K562 (cell line): ENCODE measurements around the gene TP53I13. TPM values are rescaled to one million over a fixed set of nuclear protein-coding genes. Genes with fewer than 3 reads are reported as not detected.

Experiments used
- BHLHE40 ChIP-seq: IDR thresholded peaks from 2 replicates; pipeline ENCODE4 v1.6.1; 2011; ENCODE audit warnings: low read length, improper control_type of control experiment
- CTBP1 ChIP-seq: fragments of 450-650 bp; IDR thresholded peaks from 2 replicates; pipeline ENCODE4 v1.6.1; 2016; ENCODE audit warnings: borderline replicate concordance
- FOXP1 ChIP-seq: sonication (generic); formaldehyde crosslinking; IDR thresholded peaks from 2 replicates; pipeline ENCODE4 v1.8.0; 2022; ENCODE audit warnings: mild to moderate bottlenecking, missing genetic modification reagents
- HSF4 ChIP-seq: fragments of 250-450 bp; sonication (Bioruptor Pico); IDR thresholded peaks from 2 replicates; pipeline ENCODE4 v2.1.2; 2022; ENCODE audit warnings: mild to moderate bottlenecking, moderate library complexity, borderline replicate concordance
- KDM1A ChIP-seq, 2 experiments: fragments of 450-650 bp; IDR thresholded peaks; 2 replicates each; pipeline ENCODE4 v1.6.1; 2016; ENCODE audit warnings: mild to moderate bottlenecking in 2 of 2
- NCOR1 ChIP-seq: fragments of 450-650 bp; IDR thresholded peaks from 2 replicates; pipeline ENCODE4 v1.6.1; 2016; ENCODE audit warnings: mild to moderate bottlenecking, moderate library complexity
- PHB2 ChIP-seq: fragments of 450-650 bp; IDR thresholded peaks from 2 replicates; pipeline ENCODE4 v1.6.1; 2017; ENCODE audit warnings: low read depth
- PHF8 ChIP-seq: fragments of 200-600 bp; sonication (generic); IDR thresholded peaks from 2 replicates; pipeline ENCODE4 v1.6.1; 2012; ENCODE audit warnings: mixed run types, mild to moderate bottlenecking, inconsistent platforms, low read length, moderate library complexity, borderline replicate concordance
- XRCC4 ChIP-seq: IDR thresholded peaks from one replicate; pipeline ENCODE4 v1.6.1; 2011; ENCODE audit not compliant: insufficient read depth, insufficient read length; ENCODE audit errors: extremely low read depth
- ZNF282 ChIP-seq: sonication (generic); formaldehyde crosslinking; IDR thresholded peaks from 2 replicates; pipeline ENCODE4 v1.8.1; 2023; ENCODE audit warnings: missing genetic modification reagents
- ZNF589 ChIP-seq: fragments of 200-800 bp; sonication (Bioruptor generic); IDR thresholded peaks from 2 replicates; pipeline ENCODE4 v1.6.1; 2016; ENCODE audit warnings: low read depth, missing genetic modification characterization, missing compliant biosample characterization
- polyA plus RNA-seq, 8 experiments: library from polyadenylated mRNA; depleted of rRNA in 4 of 8; stranded (reverse) in 5 of 8; unstranded in 3 of 8; fragments of >200 nt; fragmentation: Nextera tagmentation in 2 of 8; fragmentation: Illumina TruSeq in 1 of 8; extraction: Ambion mirVana in 2 of 8; extraction: Trizol in 1 of 8; gene quantifications; 2 replicates each; pipeline versions ENCODE4 v1.2.1 to v1.2.3, GENCODE V29; 2011 to 2014; ENCODE audit warnings: inconsistent platforms in 1 of 8, missing spikeins in 1 of 8
- total RNA-seq, 7 experiments: library from RNA; depleted of rRNA in 6 of 7; stranded (reverse); fragments of >200 nt in 6 of 7; fragmentation: Illumina TruSeq in 2 of 7; extraction: Trizol in 2 of 7; gene quantifications; 2 replicates each; pipeline versions ENCODE4 v1.2.1 to v1.2.3, GENCODE V29; 2011 to 2021; ENCODE audit warnings: low replicate concordance in 1 of 7
- TF ChIP-seq, protein P1 (sequence below): IDR thresholded peaks from 2 replicates; pipeline ENCODE4 v1.6.1; 2014; ENCODE audit warnings: antibody characterized with exemption
- TF ChIP-seq, protein P2 (sequence below), 2 experiments: fragments of 450-650 bp; IDR thresholded peaks; 2 replicates each; pipeline ENCODE4 v1.6.1; 2018; ENCODE audit warnings: mild to moderate bottlenecking in 2 of 2, low read depth in 1 of 2; ENCODE audit not compliant: partially characterized antibody in 2 of 2
- TF ChIP-seq, protein P3 (sequence below): fragments of 250-450 bp; sonication (Bioruptor Pico); IDR thresholded peaks from 2 replicates; pipeline ENCODE4 v1.4.0; 2020; ENCODE audit warnings: mild to moderate bottlenecking, moderate library complexity
- TF ChIP-seq, protein P4 (sequence below): fragments of 450-650 bp; IDR thresholded peaks from 2 replicates; pipeline ENCODE4 v1.6.1; 2017; ENCODE audit warnings: mild to moderate bottlenecking, moderate library complexity
- TF ChIP-seq, protein P5 (sequence below): fragments of 450-650 bp; formaldehyde crosslinking; IDR thresholded peaks from 2 replicates; pipeline ENCODE4 v1.4.0; 2020; ENCODE audit warnings: mild to moderate bottlenecking, mixed read lengths

TP53I13 gene
- total and polyA plus RNA-seq, 9 of the 15 experiments (the other 6 are each of a cell fraction or from before 2014, with no cell fraction given) = 0.08 to 28.3 (median 9.1) TPM

DNA sequence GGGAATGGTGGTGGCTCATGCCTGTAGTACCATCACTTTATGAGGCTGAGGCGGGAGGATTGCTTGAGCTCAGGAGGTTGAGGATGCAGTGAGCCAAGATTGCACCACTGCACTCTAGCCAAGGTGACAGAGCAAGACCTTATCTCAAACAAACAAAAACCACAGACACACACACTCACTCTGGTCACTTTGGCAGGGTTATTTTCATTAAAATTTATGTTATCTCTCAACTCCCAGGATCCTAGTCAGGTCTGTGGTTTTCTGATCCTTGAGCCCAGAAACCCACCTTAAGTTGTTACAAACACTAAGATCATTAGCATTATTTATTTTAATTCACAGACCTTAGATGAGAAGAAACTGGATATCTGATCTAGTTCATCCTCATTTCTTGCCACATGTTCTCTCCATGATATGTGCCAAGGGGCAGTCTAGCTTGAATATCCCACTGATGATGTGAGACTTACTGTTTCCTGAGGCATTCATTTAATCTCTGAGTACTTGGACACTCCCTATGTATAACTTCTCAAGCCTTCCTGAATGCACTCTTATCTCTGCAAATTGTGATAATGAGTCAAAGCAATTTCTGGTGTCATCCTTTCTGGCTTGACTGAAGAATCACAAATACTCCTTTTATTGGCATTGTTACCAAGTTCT is 11.3 kb upstream of the TP53I13 start (continued):
- TF ChIP-seq PHF8 = no peak
- no peak for TF ChIP-seq XRCC4
- TF ChIP-seq, protein P1, sequence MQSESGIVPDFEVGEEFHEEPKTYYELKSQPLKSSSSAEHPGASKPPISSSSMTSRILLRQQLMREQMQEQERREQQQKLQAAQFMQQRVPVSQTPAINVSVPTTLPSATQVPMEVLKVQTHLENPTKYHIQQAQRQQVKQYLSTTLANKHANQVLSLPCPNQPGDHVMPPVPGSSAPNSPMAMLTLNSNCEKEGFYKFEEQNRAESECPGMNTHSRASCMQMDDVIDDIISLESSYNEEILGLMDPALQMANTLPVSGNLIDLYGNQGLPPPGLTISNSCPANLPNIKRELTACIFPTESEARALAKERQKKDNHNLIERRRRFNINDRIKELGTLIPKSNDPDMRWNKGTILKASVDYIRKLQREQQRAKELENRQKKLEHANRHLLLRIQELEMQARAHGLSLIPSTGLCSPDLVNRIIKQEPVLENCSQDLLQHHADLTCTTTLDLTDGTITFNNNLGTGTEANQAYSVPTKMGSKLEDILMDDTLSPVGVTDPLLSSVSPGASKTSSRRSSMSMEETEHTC = no peak
- TF ChIP-seq KDM1A (IDR thresholded peaks at IDR 0.05) = peak; percentile 92 to 94
- TF ChIP-seq, protein P2, sequence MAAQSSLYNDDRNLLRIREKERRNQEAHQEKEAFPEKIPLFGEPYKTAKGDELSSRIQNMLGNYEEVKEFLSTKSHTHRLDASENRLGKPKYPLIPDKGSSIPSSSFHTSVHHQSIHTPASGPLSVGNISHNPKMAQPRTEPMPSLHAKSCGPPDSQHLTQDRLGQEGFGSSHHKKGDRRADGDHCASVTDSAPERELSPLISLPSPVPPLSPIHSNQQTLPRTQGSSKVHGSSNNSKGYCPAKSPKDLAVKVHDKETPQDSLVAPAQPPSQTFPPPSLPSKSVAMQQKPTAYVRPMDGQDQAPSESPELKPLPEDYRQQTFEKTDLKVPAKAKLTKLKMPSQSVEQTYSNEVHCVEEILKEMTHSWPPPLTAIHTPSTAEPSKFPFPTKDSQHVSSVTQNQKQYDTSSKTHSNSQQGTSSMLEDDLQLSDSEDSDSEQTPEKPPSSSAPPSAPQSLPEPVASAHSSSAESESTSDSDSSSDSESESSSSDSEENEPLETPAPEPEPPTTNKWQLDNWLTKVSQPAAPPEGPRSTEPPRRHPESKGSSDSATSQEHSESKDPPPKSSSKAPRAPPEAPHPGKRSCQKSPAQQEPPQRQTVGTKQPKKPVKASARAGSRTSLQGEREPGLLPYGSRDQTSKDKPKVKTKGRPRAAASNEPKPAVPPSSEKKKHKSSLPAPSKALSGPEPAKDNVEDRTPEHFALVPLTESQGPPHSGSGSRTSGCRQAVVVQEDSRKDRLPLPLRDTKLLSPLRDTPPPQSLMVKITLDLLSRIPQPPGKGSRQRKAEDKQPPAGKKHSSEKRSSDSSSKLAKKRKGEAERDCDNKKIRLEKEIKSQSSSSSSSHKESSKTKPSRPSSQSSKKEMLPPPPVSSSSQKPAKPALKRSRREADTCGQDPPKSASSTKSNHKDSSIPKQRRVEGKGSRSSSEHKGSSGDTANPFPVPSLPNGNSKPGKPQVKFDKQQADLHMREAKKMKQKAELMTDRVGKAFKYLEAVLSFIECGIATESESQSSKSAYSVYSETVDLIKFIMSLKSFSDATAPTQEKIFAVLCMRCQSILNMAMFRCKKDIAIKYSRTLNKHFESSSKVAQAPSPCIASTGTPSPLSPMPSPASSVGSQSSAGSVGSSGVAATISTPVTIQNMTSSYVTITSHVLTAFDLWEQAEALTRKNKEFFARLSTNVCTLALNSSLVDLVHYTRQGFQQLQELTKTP (IDR thresholded peaks at IDR 0.05; ENCODE audit: low read depth in 1 of 2, partially characterized antibody in 2 of 2) = peak in 1 of 2 experiments; percentile 29
- TF ChIP-seq, protein P3, sequence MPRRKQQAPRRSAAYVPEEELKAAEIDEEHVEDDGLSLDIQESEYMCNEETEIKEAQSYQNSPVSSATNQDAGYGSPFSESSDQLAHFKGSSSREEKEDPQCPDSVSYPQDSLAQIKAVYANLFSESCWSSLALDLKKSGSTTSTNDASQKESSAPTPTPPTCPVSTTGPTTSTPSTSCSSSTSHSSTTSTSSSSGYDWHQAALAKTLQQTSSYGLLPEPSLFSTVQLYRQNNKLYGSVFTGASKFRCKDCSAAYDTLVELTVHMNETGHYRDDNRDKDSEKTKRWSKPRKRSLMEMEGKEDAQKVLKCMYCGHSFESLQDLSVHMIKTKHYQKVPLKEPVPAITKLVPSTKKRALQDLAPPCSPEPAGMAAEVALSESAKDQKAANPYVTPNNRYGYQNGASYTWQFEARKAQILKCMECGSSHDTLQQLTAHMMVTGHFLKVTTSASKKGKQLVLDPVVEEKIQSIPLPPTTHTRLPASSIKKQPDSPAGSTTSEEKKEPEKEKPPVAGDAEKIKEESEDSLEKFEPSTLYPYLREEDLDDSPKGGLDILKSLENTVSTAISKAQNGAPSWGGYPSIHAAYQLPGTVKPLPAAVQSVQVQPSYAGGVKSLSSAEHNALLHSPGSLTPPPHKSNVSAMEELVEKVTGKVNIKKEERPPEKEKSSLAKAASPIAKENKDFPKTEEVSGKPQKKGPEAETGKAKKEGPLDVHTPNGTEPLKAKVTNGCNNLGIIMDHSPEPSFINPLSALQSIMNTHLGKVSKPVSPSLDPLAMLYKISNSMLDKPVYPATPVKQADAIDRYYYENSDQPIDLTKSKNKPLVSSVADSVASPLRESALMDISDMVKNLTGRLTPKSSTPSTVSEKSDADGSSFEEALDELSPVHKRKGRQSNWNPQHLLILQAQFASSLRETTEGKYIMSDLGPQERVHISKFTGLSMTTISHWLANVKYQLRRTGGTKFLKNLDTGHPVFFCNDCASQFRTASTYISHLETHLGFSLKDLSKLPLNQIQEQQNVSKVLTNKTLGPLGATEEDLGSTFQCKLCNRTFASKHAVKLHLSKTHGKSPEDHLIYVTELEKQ (CRISPR knock-in tag) = no peak
- TF ChIP-seq ZNF589 = no peak
- peak; percentile 94 for TF ChIP-seq CTBP1
- no peak for TF ChIP-seq ZNF282
- peak; percentile 70; the same call in 1 of the 2 replicates for TF ChIP-seq PHB2
- no peak for TF ChIP-seq HSF4
- TF ChIP-seq NCOR1 = peak; percentile 82
- TF ChIP-seq, protein P4, sequence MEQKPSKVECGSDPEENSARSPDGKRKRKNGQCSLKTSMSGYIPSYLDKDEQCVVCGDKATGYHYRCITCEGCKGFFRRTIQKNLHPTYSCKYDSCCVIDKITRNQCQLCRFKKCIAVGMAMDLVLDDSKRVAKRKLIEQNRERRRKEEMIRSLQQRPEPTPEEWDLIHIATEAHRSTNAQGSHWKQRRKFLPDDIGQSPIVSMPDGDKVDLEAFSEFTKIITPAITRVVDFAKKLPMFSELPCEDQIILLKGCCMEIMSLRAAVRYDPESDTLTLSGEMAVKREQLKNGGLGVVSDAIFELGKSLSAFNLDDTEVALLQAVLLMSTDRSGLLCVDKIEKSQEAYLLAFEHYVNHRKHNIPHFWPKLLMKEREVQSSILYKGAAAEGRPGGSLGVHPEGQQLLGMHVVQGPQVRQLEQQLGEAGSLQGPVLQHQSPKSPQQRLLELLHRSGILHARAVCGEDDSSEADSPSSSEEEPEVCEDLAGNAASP = no peak
- no peak for TF ChIP-seq BHLHE40
- TF ChIP-seq, protein P5, sequence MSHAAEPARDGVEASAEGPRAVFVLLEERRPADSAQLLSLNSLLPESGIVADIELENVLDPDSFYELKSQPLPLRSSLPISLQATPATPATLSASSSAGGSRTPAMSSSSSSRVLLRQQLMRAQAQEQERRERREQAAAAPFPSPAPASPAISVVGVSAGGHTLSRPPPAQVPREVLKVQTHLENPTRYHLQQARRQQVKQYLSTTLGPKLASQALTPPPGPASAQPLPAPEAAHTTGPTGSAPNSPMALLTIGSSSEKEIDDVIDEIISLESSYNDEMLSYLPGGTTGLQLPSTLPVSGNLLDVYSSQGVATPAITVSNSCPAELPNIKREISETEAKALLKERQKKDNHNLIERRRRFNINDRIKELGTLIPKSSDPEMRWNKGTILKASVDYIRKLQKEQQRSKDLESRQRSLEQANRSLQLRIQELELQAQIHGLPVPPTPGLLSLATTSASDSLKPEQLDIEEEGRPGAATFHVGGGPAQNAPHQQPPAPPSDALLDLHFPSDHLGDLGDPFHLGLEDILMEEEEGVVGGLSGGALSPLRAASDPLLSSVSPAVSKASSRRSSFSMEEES (CRISPR knock-in tag) = no peak
- TF ChIP-seq FOXP1 = no peak
